H1 (cell line): ENCODE results near the gene RIBC2. TPM values are rescaled to one million over a fixed set of nuclear protein-coding genes. Genes with fewer than 3 reads are reported as not detected.

ENCODE experiments used
- CTCF ChIA-PET: fragments of 300-600 bp; sonication (Branson Sonifier 250); formaldehyde crosslinking; loops from one replicate; lab custom pipeline; 2021; ENCODE audit not compliant: partially characterized antibody; lab: Charles Lee
- POLR2A ChIA-PET: fragments of 300-600 bp; sonication (Branson Sonifier 250); formaldehyde crosslinking; loops from one replicate; lab custom pipeline; 2021; ENCODE audit warnings: inconsistent platforms; ENCODE audit not compliant: partially characterized antibody; lab: Charles Lee
- DNase-seq, 2 experiments: peaks; one replicate each; pipeline versions ENCODE4 v3.0.0 to v3.0.0-alpha.2; 2010 to 2022; ENCODE audit warnings: low spot score in 2 of 2, low read depth in 1 of 2, mixed read lengths in 1 of 2
- FAIRE-seq: peaks from 2 replicates; lab custom pipeline; 2011; peaks lifted over from hg19 to GRCh38; lab: Jason Lieb, UNC
- H2AFZ ChIP-seq: 2 replicates; pipeline ENCODE4 v1.8.1; 2012; ENCODE audit warnings: low read length, inconsistent platforms
- H2AK5ac ChIP-seq: 2 replicates; pipeline ENCODE4 v1.6.1; 2013; ENCODE audit warnings: low read depth, low read length
- H2BK120ac ChIP-seq: replicated peaks from 2 replicates; pipeline ENCODE3; 2013; ENCODE audit warnings: low read depth, low read length, inconsistent platforms
- H2BK12ac ChIP-seq: 2 replicates; pipeline ENCODE4 v1.6.1; 2013; ENCODE audit warnings: low read depth, low read length
- H2BK15ac ChIP-seq: 2 replicates; pipeline ENCODE4 v1.6.1; 2013; ENCODE audit warnings: low read length
- H2BK20ac ChIP-seq: 2 replicates; pipeline ENCODE4 v1.6.1; 2013; ENCODE audit warnings: low read length
- H2BK5ac ChIP-seq: 2 replicates; pipeline ENCODE4 v1.6.1; 2013; ENCODE audit warnings: low read depth, low read length
- H3K14ac ChIP-seq: 2 replicates; pipeline ENCODE4 v1.6.1; 2013; ENCODE audit warnings: inconsistent platforms; ENCODE audit not compliant: insufficient read length
- H3K18ac ChIP-seq: 2 replicates; pipeline ENCODE4 v1.6.1; 2013; ENCODE audit warnings: low read length; ENCODE audit errors: extremely low read depth
- H3K23ac ChIP-seq: 2 replicates; pipeline ENCODE4 v1.6.1; 2013; ENCODE audit warnings: inconsistent platforms; ENCODE audit not compliant: insufficient read length
- H3K23me2 ChIP-seq: 2 replicates; pipeline ENCODE4 v1.6.1; 2013; ENCODE audit warnings: low read depth, low read length
- H3K27ac ChIP-seq: 2 replicates; pipeline ENCODE4 v1.6.1; 2011; ENCODE audit warnings: low read depth, low read length, inconsistent platforms
- H3K27me3 ChIP-seq, 4 experiments: replicated peaks in 1 of 4; 1 replicate in 1 of 4; 2 replicates in 3 of 4; pipeline versions ENCODE4 v1.6.1 to v1.8.1; 2011 to 2013; ENCODE audit warnings: low read length in 3 of 4, mild to moderate bottlenecking in 3 of 4, inconsistent platforms in 2 of 4, mixed read lengths in 2 of 4, moderate library complexity in 1 of 4; ENCODE audit not compliant: control insufficient read depth in 3 of 4, insufficient read depth in 3 of 4; ENCODE audit errors: extremely low read depth in 1 of 4
- H3K36me3 ChIP-seq, 4 experiments: 2 replicates each; pipeline versions ENCODE4 v1.6.1 to v1.8.1; 2011 to 2013; ENCODE audit warnings: mild to moderate bottlenecking in 4 of 4, low read length in 3 of 4, moderate library complexity in 2 of 4, control low read depth in 1 of 4, inconsistent platforms in 1 of 4; ENCODE audit not compliant: insufficient read depth in 4 of 4, control insufficient read depth in 2 of 4
- H3K4ac ChIP-seq: replicated peaks from 2 replicates; pipeline ENCODE3; 2013; ENCODE audit warnings: low read length, low read depth, mixed read lengths, inconsistent platforms; ENCODE audit not compliant: insufficient read length
- H3K4me1 ChIP-seq, 4 experiments: replicated peaks in 1 of 4; 1 replicate in 1 of 4; 2 replicates in 3 of 4; pipeline versions ENCODE4 v1.6.1 to v1.8.1; 2011 to 2013; ENCODE audit warnings: low read length in 3 of 4, inconsistent platforms in 2 of 4, mixed read lengths in 1 of 4; ENCODE audit not compliant: insufficient read depth in 4 of 4, control insufficient read depth in 3 of 4
- H3K4me2 ChIP-seq, 2 experiments: 2 replicates each; pipeline versions ENCODE4 v1.6.1 to v1.8.1; 2011 to 2013; ENCODE audit warnings: low read depth in 2 of 2, low read length in 2 of 2, control low read depth in 1 of 2, inconsistent platforms in 1 of 2, mild to moderate bottlenecking in 1 of 2; ENCODE audit not compliant: insufficient read depth in 1 of 2
- H3K4me3 ChIP-seq, 4 experiments: fragments of 200-600, 300-600 bp in 1 of 4; sonication (generic), shearing (Covaris generic), sonication (Bioruptor Twin) in 1 of 4; 2 replicates each; pipeline versions ENCODE4 v1.5.1 to v1.8.1; 2011 to 2016; ENCODE audit warnings: low read length in 4 of 4, low read depth in 3 of 4, control low read depth in 2 of 4, inconsistent platforms in 2 of 4, mild to moderate bottlenecking in 2 of 4, mixed read lengths in 1 of 4, moderate library complexity in 1 of 4; ENCODE audit not compliant: insufficient read depth in 2 of 4; ENCODE audit errors: extremely low read depth in 1 of 4
- H3K56ac ChIP-seq: replicated peaks from 2 replicates; pipeline ENCODE3; 2013; ENCODE audit warnings: low read depth, mild to moderate bottlenecking, mixed read lengths, low read length, inconsistent platforms; ENCODE audit not compliant: insufficient read length
- H3K79me1 ChIP-seq: 2 replicates; pipeline ENCODE4 v1.6.1; 2013; ENCODE audit warnings: low read depth, low read length, control low read depth
- H3K79me2 ChIP-seq, 2 experiments: 2 replicates each; pipeline versions ENCODE4 v1.6.1 to v1.8.1; 2012 to 2013; ENCODE audit warnings: low read length in 2 of 2, mild to moderate bottlenecking in 2 of 2, inconsistent platforms in 1 of 2; ENCODE audit not compliant: insufficient read depth in 2 of 2, control insufficient read depth in 1 of 2
- H3K9ac ChIP-seq, 4 experiments: replicated peaks in 1 of 4; 1 replicate in 1 of 4; 2 replicates in 3 of 4; pipeline versions ENCODE4 v1.6.1 to v1.8.1; 2011 to 2013; ENCODE audit warnings: low read depth in 3 of 4, low read length in 3 of 4, control low read depth in 2 of 4, mild to moderate bottlenecking in 2 of 4, moderate library complexity in 2 of 4, inconsistent platforms in 1 of 4; ENCODE audit errors: extremely low read depth in 1 of 4
- H3K9me3 ChIP-seq, 2 experiments: 2 replicates each; pipeline versions ENCODE4 v1.6.1 to v1.8.1; 2012 to 2013; ENCODE audit warnings: mild to moderate bottlenecking in 2 of 2, moderate library complexity in 2 of 2, control low read depth in 1 of 2, inconsistent platforms in 1 of 2, low read depth in 1 of 2, low read length in 1 of 2, mixed read lengths in 1 of 2; ENCODE audit not compliant: insufficient read depth in 2 of 2
- H4K20me1 ChIP-seq, 2 experiments: replicated peaks in 1 of 2; 2 replicates each; pipeline versions ENCODE3 to v1.8.1; 2011 to 2013; ENCODE audit warnings: inconsistent platforms in 2 of 2, low read length in 2 of 2, mild to moderate bottlenecking in 1 of 2; ENCODE audit not compliant: insufficient read depth in 2 of 2, control insufficient read depth in 1 of 2
- H4K5ac ChIP-seq: 2 replicates; pipeline ENCODE4 v1.6.1; 2013; ENCODE audit warnings: low read length, low read depth, mixed read lengths, inconsistent platforms; ENCODE audit not compliant: insufficient read length
- H4K8ac ChIP-seq: 2 replicates; pipeline ENCODE4 v1.8.0; 2013; ENCODE audit warnings: mild to moderate bottlenecking, moderate library complexity, low read length, inconsistent platforms; ENCODE audit not compliant: insufficient read depth; ENCODE audit errors: extremely low read depth
- H4K91ac ChIP-seq: replicated peaks from 2 replicates; pipeline ENCODE3; 2013; ENCODE audit warnings: low read length, mixed read lengths, inconsistent platforms; ENCODE audit not compliant: insufficient read length
- ASH2L ChIP-seq: fragments of 200-600, 300-600 bp; sonication (generic); IDR thresholded peaks from one replicate; pipeline ENCODE4 v1.7.1; 2017; ENCODE audit warnings: low read length
- BACH1 ChIP-seq: IDR thresholded peaks from 2 replicates; pipeline ENCODE4 v1.6.1; 2012; ENCODE audit warnings: low read length, improper control_type of control experiment
- CBX8 ChIP-seq: fragments of 300-800, 300-1000 bp; sonication (generic); IDR thresholded peaks from 2 replicates; pipeline ENCODE4 v1.7.1; 2016; ENCODE audit warnings: low read depth, low read length, borderline replicate concordance
- CTBP2 ChIP-seq: IDR thresholded peaks from 2 replicates; pipeline ENCODE4 v1.7.0; 2011; ENCODE audit warnings: borderline replicate concordance, mild to moderate bottlenecking, moderate library complexity, mixed read lengths, low read length; ENCODE audit not compliant: insufficient read depth, insufficient read length
- EGR1 ChIP-seq: IDR thresholded peaks from 2 replicates; pipeline ENCODE4 v1.6.1; 2011; ENCODE audit warnings: low read depth, low read length, borderline replicate concordance
- EP300 ChIP-seq, 2 experiments: IDR thresholded peaks; 1 replicate in 1 of 2; 2 replicates in 1 of 2; pipeline ENCODE4 v1.6.1; 2011 to 2012; ENCODE audit warnings: low read depth in 2 of 2, low read length in 2 of 2, mild to moderate bottlenecking in 2 of 2, borderline replicate concordance in 1 of 2, inconsistent platforms in 1 of 2, moderate library complexity in 1 of 2
- HDAC6 ChIP-seq: IDR thresholded peaks from one replicate; pipeline ENCODE4 v1.7.1; 2012; ENCODE audit warnings: low read depth, mild to moderate bottlenecking, inconsistent platforms, low read length, moderate library complexity
- RAD21 ChIP-seq, 2 experiments: IDR thresholded peaks in 1 of 2; conservative IDR thresholded peaks in 1 of 2; 2 replicates each; pipeline ENCODE4 v1.6.1; 2011; ENCODE audit warnings: low read depth in 2 of 2, low read length in 2 of 2, improper control_type of control experiment in 1 of 2, inconsistent platforms in 1 of 2, mild to moderate bottlenecking in 1 of 2, moderate library complexity in 1 of 2
- RNF2 ChIP-seq: fragments of 200-900, 300-1000 bp; sonication (generic); IDR thresholded peaks from 2 replicates; pipeline ENCODE4 v1.7.1; 2016; ENCODE audit warnings: borderline replicate concordance, low read depth, mild to moderate bottlenecking, antibody characterized with exemption, low read length; ENCODE audit not compliant: poor library complexity, severe bottlenecking; ENCODE audit errors: missing control alignments
- SP4 ChIP-seq: IDR thresholded peaks from 2 replicates; pipeline ENCODE4 v1.6.1; 2012; ENCODE audit warnings: low read length, inconsistent platforms
- TEAD4 ChIP-seq: IDR thresholded peaks from 2 replicates; pipeline ENCODE4 v1.6.1; 2012; ENCODE audit warnings: low read depth, low read length, inconsistent platforms, mixed read lengths
- WGBS, 2 experiments: shearing (Covaris generic) in 1 of 2; methylation state at CpG; one replicate each; pipeline versions ENCODE4 v1.1.6 to v1.1.7; 2013 to 2015; ENCODE audit warnings: low lambda C conversion rate in 2 of 2, mixed read lengths in 2 of 2, inconsistent platforms in 1 of 2, low coverage in 1 of 2, missing lambda C conversion rate in 1 of 2; ENCODE audit not compliant: insufficient replicate concordance in 2 of 2, insufficient coverage in 1 of 2, insufficient read length in 1 of 2; ENCODE audit errors: extremely low coverage in 1 of 2, missing lambda C conversion rate in 1 of 2; 5-methylcytosine and 5-hydroxymethylcytosine counted together
- polyA plus RNA-seq, 7 experiments: library from polyadenylated mRNA; depleted of rRNA in 3 of 7; stranded (reverse) in 5 of 7; unstranded in 2 of 7; fragments of >200 nt in 5 of 7; fragments of 200-250 nt in 2 of 7; gene quantifications; 1 replicate in 5 of 7; 2 replicates in 1 of 7; 4 replicates in 1 of 7; pipeline versions ENCODE4 v1.2.1 to v1.2.3, GENCODE V29; 2011 to 2013; ENCODE audit warnings: missing spikeins in 2 of 7, mixed read lengths in 2 of 7
- total RNA-seq: library from RNA; stranded (reverse); fragmentation: NEBNext Ultra II Directional; extraction: Animal tissue kit (Norgen Biotek cat#: 25700); gene quantifications from 2 replicates; pipeline ENCODE4 v1.2.1, GENCODE V29; 2021
- TF ChIP-seq, protein P1 (sequence below): IDR thresholded peaks from 2 replicates; pipeline ENCODE4 v1.6.1; 2012; ENCODE audit warnings: inconsistent platforms

The RIBC2 gene
- total and polyA plus RNA-seq, 2 of the 8 experiments (the other 6 are each of a cell fraction or from before 2014, with no cell fraction given), result 0.79 to 2.1 TPM

DNA sequence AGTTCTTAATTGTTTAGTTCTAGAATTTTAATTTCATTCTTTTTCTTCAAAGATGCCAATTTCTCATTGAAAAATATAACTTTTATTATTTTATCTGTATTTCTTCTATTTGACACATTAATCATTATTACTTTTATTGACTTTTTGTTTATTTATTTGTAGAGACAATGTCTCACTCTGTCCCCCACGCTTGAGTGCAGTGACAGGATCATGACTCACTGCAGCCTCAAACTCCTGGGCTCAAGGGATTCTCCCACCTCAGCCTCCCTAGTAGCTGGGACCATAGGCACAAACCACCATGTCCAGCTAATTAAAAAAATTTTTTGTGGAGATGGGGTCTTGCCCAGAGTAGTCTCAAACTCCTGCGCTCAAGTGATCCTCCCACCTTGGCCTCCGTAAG, 58.9 kb downstream of the RIBC2 start:
- H3K23ac ChIP-seq, result no peak overlapping the region
- WGBS, 2 experiments, result 92% methylated on average over 3 of the region's 3 CpGs; no CpG with 5 or more reads in 1 of the 2 experiments
- no peak overlapping the region for H4K8ac ChIP-seq
- H3K36me3 ChIP-seq, result no peaks in the 10 kb centered on the region
- H4K5ac ChIP-seq, result no peak overlapping the region
- no peak overlapping the region for H3K4ac ChIP-seq
- H3K4me2 ChIP-seq, result no peak overlapping the region
- no peak overlapping the region for H3K9ac ChIP-seq
- no peak overlapping the region for H2AK5ac ChIP-seq
- DNase-seq (no peak), FAIRE-seq (no peak)
- no peak overlapping the region for H4K91ac ChIP-seq
- no peak overlapping the region for H2BK120ac ChIP-seq
- peaks cover 0 to 4% of the 10 kb centered on the region in 2 experiments; a peak in 1 of 4 replicates for H3K9me3 ChIP-seq
- no peak overlapping the region for H3K18ac ChIP-seq
- no peak overlapping the region for H3K4me3 ChIP-seq
- no peaks in the 10 kb centered on the region for H3K23me2 ChIP-seq
- no peaks in the 10 kb centered on the region for H4K20me1 ChIP-seq
- no peak overlapping the region for H3K14ac ChIP-seq
- no peak overlapping the region for H2BK5ac ChIP-seq
- no peaks in the 10 kb centered on the region for H3K79me2 ChIP-seq
- no peaks in the 10 kb centered on the region for H3K27me3 ChIP-seq
- H3K27ac ChIP-seq, result no peak overlapping the region
- no peak overlapping the region for H3K56ac ChIP-seq
- H3K4me1 ChIP-seq, result peaks cover 0 to 9% (median 1%) of the 10 kb centered on the region in 4 experiments; a peak in 2 of 7 replicates
- no peak overlapping the region for H2BK12ac ChIP-seq
- H3K79me1 ChIP-seq, result peaks cover 3% of the 10 kb centered on the region; the same call in 1 of the 2 replicates
- POLR2A ChIA-PET, result interaction anchor here (1.2 kb wide), 1 partner anchor 10 kb away, joined by 4 read pairs; no protein-coding TSS in a partner anchor
- H2BK20ac ChIP-seq, result no peak overlapping the region
- no peak overlapping the region for H2AFZ ChIP-seq
- CTCF ChIA-PET, result interaction anchor here (1.0 to 3.6 kb wide), 2 partner anchors 10 to 82 kb away, joined by 3 to 16 read pairs; no protein-coding TSS in a partner anchor
- no peak overlapping the region for H2BK15ac ChIP-seq
- TF ChIP-seq, protein P1, sequence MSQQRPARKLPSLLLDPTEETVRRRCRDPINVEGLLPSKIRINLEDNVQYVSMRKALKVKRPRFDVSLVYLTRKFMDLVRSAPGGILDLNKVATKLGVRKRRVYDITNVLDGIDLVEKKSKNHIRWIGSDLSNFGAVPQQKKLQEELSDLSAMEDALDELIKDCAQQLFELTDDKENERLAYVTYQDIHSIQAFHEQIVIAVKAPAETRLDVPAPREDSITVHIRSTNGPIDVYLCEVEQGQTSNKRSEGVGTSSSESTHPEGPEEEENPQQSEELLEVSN, result no peak
- no peak for TF ChIP-seq CBX8
- no peak for TF ChIP-seq EGR1
- TF ChIP-seq ASH2L, result no peak
- TF ChIP-seq HDAC6, result no peak
- TF ChIP-seq TEAD4, result no peak
- TF ChIP-seq RAD21 (IDR thresholded peaks at IDR 0.05 in 1 of 2, conservative IDR thresholded peaks at IDR 0.05 in 1 of 2; ENCODE audit: low read depth in 2 of 2, low read length in 2 of 2), result no peak
- TF ChIP-seq EP300 (IDR thresholded peaks at IDR 0.05; ENCODE audit: borderline replicate concordance in 1 of 2, low read depth in 2 of 2, low read length in 2 of 2), result no peak
- no peak for TF ChIP-seq CTBP2
- TF ChIP-seq RNF2, result no peak
- no peak for TF ChIP-seq SP4
- no peak for TF ChIP-seq BACH1
